ENCODE measurements around the gene PARL.

The PARL gene

GRCh38 chr3:183907176-183907575 lies 22.5 kb upstream of the PARL start:
- TF ChIP-seq CTCF (IDR thresholded peaks at IDR 0.05; ENCODE audit: control insufficient read depth, insufficient read depth, low read depth, low read length, missing control alignments): no peak
- DNase-seq (ENCODE audit: low read depth): no peak
- H3K4me3 ChIP-seq (ENCODE audit: control insufficient read depth, low read depth, low read length): no peak overlapping the region

GRCh38 chr3:183906234-183906921 lies 21.7 kb upstream of the PARL start:
- H3K4me3 ChIP-seq (ENCODE audit: control insufficient read depth, low read depth, low read length): no peak overlapping the region
- no peak for DNase-seq (ENCODE audit: low read depth)
- TF ChIP-seq CTCF (IDR thresholded peaks at IDR 0.05; ENCODE audit: control insufficient read depth, insufficient read depth, low read depth, low read length, missing control alignments): no peak

- no peak for DNase-seq (ENCODE audit: low read depth)
- TF ChIP-seq CTCF (IDR thresholded peaks at IDR 0.05; ENCODE audit: control insufficient read depth, insufficient read depth, low read depth, low read length, missing control alignments): no peak
These were observed 20.4 kb upstream of the PARL start for GRCh38 chr3:183904833-183905780.

GRCh38 chr3:183898028-183898431 lies 13.3 kb upstream of the PARL start:
- no peak overlapping the region for H3K4me3 ChIP-seq (ENCODE audit: control insufficient read depth, low read depth, low read length)
- no peak for DNase-seq (ENCODE audit: low read depth)
- TF ChIP-seq CTCF (IDR thresholded peaks at IDR 0.05; ENCODE audit: control insufficient read depth, insufficient read depth, low read depth, low read length, missing control alignments): no peak

More at GRCh38 chr3:183904833-183905780, 20.4 kb upstream of the PARL start:
- H3K4me3 ChIP-seq (ENCODE audit: control insufficient read depth, low read depth, low read length): no peak overlapping the region

GRCh38 chr3:183897606-183898005 lies 12.9 kb upstream of the PARL start:
- H3K4me3 ChIP-seq (ENCODE audit: control insufficient read depth, low read depth, low read length): no peak overlapping the region
- TF ChIP-seq CTCF (IDR thresholded peaks at IDR 0.05; ENCODE audit: control insufficient read depth, insufficient read depth, low read depth, low read length, missing control alignments): no peak
- no peak for DNase-seq (ENCODE audit: low read depth)

- TF ChIP-seq CTCF (IDR thresholded peaks at IDR 0.05; ENCODE audit: control insufficient read depth, insufficient read depth, low read depth, low read length, missing control alignments): no peak
- H3K4me3 ChIP-seq (ENCODE audit: control insufficient read depth, low read depth, low read length): no peak overlapping the region
- DNase-seq (ENCODE audit: low read depth): no peak
These were observed 11.9 kb upstream of the PARL start for GRCh38 chr3:183896610-183897009.

All from AG09309 (cell line).